ENCODE measurements around the gene MSX2. TPM values are rescaled to one million over a fixed set of nuclear protein-coding genes. Genes with fewer than 3 reads are reported as not detected.

The MSX2 gene
- total RNA-seq, 1 experiment from 2014 or later = 11.3 TPM

DNA sequence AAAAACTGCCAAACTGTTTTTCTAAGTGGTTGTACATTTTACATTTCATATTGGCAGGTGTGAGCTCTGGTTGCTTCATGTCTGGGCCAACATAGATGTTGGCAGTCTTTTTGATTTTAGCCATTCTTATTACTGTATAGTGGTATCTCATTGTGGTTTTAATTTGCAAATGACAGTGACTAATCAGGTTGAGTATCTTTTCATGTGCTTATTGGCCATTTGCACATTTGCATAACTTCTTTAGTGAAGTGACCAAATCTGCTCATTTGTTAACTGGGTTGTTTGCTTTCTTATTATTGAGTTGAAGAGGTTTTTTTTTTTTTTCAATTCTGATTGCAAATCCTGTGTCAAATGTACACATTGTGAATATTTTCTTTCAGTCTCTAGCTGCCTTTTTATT is 36.9 kb upstream of the MSX2 start:
- CTCF ChIA-PET = no interaction called here
- no TSS peak for BruUV-seq (replicated peaks)
- RAD21 ChIA-PET (ENCODE audit: low non-redundant PET in 1 of 2, low total read pairs in 2 of 2, uncharacterized antibody in 2 of 2, unreplicated experiment in 2 of 2) = no interaction called here
- H3K27me3 ChIP-seq (ENCODE audit: insufficient read depth, low read length) = peaks cover 8% of the 10 kb centered on the region
- H4K20me1 ChIP-seq (ENCODE audit: insufficient read depth) = no peaks in the 10 kb centered on the region
- TF ChIP-seq SRF (IDR thresholded peaks at IDR 0.05; ENCODE audit: low read depth) = no peak
- no peak for TF ChIP-seq TCF7L2 (IDR thresholded peaks at IDR 0.05; ENCODE audit: borderline replicate concordance, extremely low read depth, insufficient read depth, insufficient read length)
- no peak for TF ChIP-seq RAD21 (IDR thresholded peaks at IDR 0.05; ENCODE audit: low read depth)
- TF ChIP-seq FOSL1 (IDR thresholded peaks at IDR 0.05; ENCODE audit: low read depth) = no peak
- TF ChIP-seq SP1 (IDR thresholded peaks at IDR 0.05; ENCODE audit: low read depth) = no peak
- TF ChIP-seq EZH2 (IDR thresholded peaks at IDR 0.05) = no peak
- TF ChIP-seq ZNF274 (IDR thresholded peaks at IDR 0.05; ENCODE audit: low read depth, low read length) = no peak
- no peak for TF ChIP-seq POLR2A (IDR thresholded peaks at IDR 0.05; ENCODE audit: borderline replicate concordance, extremely low read depth, insufficient read depth, insufficient read length)
- TF ChIP-seq YY1 (IDR thresholded peaks at IDR 0.05; ENCODE audit: extremely low read depth, insufficient replicate concordance, low read depth, low read length) = no peak
- TF ChIP-seq POLR2AphosphoS5 (IDR thresholded peaks at IDR 0.05; ENCODE audit: low read depth, low read length) = no peak
- TF ChIP-seq, protein P1, sequence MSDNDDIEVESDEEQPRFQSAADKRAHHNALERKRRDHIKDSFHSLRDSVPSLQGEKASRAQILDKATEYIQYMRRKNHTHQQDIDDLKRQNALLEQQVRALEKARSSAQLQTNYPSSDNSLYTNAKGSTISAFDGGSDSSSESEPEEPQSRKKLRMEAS (IDR thresholded peaks at IDR 0.05) = no peak
- TF ChIP-seq ZFX (IDR thresholded peaks at IDR 0.05) = no peak
- TF ChIP-seq, protein P2, sequence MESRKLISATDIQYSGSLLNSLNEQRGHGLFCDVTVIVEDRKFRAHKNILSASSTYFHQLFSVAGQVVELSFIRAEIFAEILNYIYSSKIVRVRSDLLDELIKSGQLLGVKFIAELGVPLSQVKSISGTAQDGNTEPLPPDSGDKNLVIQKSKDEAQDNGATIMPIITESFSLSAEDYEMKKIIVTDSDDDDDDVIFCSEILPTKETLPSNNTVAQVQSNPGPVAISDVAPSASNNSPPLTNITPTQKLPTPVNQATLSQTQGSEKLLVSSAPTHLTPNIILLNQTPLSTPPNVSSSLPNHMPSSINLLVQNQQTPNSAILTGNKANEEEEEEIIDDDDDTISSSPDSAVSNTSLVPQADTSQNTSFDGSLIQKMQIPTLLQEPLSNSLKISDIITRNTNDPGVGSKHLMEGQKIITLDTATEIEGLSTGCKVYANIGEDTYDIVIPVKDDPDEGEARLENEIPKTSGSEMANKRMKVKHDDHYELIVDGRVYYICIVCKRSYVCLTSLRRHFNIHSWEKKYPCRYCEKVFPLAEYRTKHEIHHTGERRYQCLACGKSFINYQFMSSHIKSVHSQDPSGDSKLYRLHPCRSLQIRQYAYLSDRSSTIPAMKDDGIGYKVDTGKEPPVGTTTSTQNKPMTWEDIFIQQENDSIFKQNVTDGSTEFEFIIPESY (IDR thresholded peaks at IDR 0.05; ENCODE audit: extremely low read depth, insufficient replicate concordance, low read length) = no peak
- TF ChIP-seq, protein P3, sequence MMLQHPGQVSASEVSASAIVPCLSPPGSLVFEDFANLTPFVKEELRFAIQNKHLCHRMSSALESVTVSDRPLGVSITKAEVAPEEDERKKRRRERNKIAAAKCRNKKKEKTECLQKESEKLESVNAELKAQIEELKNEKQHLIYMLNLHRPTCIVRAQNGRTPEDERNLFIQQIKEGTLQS (IDR thresholded peaks at IDR 0.05) = no peak
- TF ChIP-seq SIN3A (IDR thresholded peaks at IDR 0.05; ENCODE audit: low read depth) = no peak
- no peak for TF ChIP-seq CEBPB (IDR thresholded peaks at IDR 0.05; ENCODE audit: low read depth)
- TF ChIP-seq, protein P4, sequence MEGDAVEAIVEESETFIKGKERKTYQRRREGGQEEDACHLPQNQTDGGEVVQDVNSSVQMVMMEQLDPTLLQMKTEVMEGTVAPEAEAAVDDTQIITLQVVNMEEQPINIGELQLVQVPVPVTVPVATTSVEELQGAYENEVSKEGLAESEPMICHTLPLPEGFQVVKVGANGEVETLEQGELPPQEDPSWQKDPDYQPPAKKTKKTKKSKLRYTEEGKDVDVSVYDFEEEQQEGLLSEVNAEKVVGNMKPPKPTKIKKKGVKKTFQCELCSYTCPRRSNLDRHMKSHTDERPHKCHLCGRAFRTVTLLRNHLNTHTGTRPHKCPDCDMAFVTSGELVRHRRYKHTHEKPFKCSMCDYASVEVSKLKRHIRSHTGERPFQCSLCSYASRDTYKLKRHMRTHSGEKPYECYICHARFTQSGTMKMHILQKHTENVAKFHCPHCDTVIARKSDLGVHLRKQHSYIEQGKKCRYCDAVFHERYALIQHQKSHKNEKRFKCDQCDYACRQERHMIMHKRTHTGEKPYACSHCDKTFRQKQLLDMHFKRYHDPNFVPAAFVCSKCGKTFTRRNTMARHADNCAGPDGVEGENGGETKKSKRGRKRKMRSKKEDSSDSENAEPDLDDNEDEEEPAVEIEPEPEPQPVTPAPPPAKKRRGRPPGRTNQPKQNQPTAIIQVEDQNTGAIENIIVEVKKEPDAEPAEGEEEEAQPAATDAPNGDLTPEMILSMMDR (IDR thresholded peaks at IDR 0.05 in 2 of 3, conservative IDR thresholded peaks at IDR 0.05 in 1 of 3; ENCODE audit: borderline replicate concordance in 1 of 3, insufficient read depth in 1 of 3, low read depth in 2 of 3, low read length in 2 of 3) = no peak
- H3K9me3 ChIP-seq (ENCODE audit: control insufficient read depth in 1 of 2, insufficient read depth in 1 of 2, low read depth in 1 of 2, low read length in 2 of 2) = no peaks in the 10 kb centered on the region
- peaks cover 0 to 17% of the 10 kb centered on the region in 2 experiments; a peak in 2 of 4 replicates for H3K4me1 ChIP-seq (ENCODE audit: control insufficient read depth in 1 of 2, insufficient read depth in 2 of 2, low read length in 2 of 2)
- no peak overlapping the region for H2AFZ ChIP-seq (ENCODE audit: low read depth, low read length, poor library complexity, severe bottlenecking)
- H3K79me2 ChIP-seq (ENCODE audit: insufficient read depth, low read length) = no peaks in the 10 kb centered on the region
- no peaks in the 10 kb centered on the region for H3K9me2 ChIP-seq (ENCODE audit: insufficient read depth)
- no peak overlapping the region for H3K4me3 ChIP-seq (replicated peaks in 1 of 2; ENCODE audit: low read depth in 1 of 2, low read length in 2 of 2)
- H3K36me3 ChIP-seq (ENCODE audit: control insufficient read depth in 1 of 2, insufficient read depth in 2 of 2, low read length in 2 of 2) = no peaks in the 10 kb centered on the region
- ATAC-seq (no peak), DNase-seq (ENCODE audit: low read depth, low spot score) (no peak)
- H3K4me2 ChIP-seq (ENCODE audit: low read length) = no peak overlapping the region
- no peak overlapping the region for H3K27ac ChIP-seq (ENCODE audit: low read depth, low read length)
- H3K9ac ChIP-seq (ENCODE audit: low read length) = no peak overlapping the region
- POLR2A ChIA-PET = no interaction called here
- intact Hi-C loops (cut with micrococcal nuclease) = no loop called here
